GM21786 (cell line): ENCODE measurements around the gene LUZP2.

Experiments
- ATAC-seq: cut with Tn5 transposase; IDR thresholded peaks from one replicate; pipeline ENCODE4 v1.9.1; 2021; ENCODE audit not compliant: unreplicated experiment

Gene LUZP2

DNA sequence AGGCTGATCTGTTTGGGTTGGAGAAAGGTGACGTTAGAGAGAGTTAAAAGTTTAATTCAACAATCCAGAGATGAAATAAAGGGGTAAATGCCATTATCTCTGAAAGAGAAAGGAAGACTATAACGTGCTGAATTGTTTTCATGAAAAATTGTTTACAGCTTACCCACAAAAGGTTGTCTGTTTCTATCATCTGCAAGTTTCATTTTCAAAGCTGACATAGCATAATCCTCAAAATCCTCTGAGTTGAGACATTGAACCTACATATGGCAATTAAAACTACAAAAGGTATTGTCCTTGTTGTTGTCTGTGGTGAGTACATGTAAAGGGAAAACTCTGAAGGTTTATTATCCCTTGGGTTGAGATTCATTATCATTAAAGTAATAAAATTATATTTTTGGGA is 569.9 kb downstream of the LUZP2 start:
- no peak for ATAC-seq

DNA sequence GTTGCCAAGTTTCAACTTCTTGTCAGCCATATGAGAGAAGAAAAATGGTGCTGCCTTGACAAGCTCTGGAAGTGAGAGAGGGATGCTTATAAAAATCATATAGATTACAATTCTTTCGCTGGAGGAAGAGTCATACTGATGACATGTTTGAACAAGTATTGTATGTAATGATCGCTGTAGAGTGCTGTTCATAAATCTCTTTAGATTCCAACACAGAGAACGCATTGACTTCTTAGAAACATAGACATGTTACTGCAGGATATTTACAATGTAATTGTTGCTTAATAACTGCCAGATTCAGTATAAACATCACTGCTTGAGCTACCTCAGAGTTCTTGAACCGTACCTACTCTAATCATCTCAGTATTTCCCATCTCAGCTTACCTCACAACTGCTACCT is 571.6 kb downstream of the LUZP2 start:
- no peak for ATAC-seq

- no peak for ATAC-seq
Observed at GRCh38 chr11:25094085-25094802, 597.4 kb downstream of the LUZP2 start.

DNA sequence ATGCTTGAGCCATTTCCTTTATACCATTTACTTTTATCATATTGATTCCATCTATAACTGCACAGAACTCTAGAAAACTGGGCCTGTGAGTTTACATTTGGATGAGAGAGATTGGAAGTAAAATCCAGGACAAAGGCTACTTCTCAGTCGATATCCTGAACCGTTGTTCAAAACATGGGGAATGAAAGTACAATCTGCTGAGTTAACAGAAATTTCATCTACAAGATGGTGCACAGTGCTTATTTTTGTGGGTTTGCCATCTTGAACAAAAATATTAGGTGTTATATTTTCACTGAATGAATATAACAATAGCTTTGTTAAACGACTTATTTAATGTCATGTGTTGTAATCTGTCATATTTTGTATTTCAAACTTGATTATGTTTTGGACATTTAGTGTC is 622.6 kb downstream of the LUZP2 start:
- no peak for ATAC-seq
